ENCODE data around the gene HERC3. TPM values are rescaled to one million over a fixed set of nuclear protein-coding genes. Genes with fewer than 3 reads are reported as not detected.
A peak's percentile ranks its signal among the peaks of the same experiment; 100 is the strongest.

Gene HERC3
- total RNA-seq, 1 donor from 2014 or later, result 8.5 TPM

- no peak for TF ChIP-seq CTCF (IDR thresholded peaks at IDR 0.05; ENCODE audit: insufficient read depth, low read depth, low read length)
- no peak for TF ChIP-seq EZH2 (IDR thresholded peaks at IDR 0.05; ENCODE audit: insufficient read depth, low read length)
- peak overlapping the region; percentile 80 for H3K27ac ChIP-seq (ENCODE audit: low read depth, low read length)
- peak overlapping the region; percentile 42 for H3K9ac ChIP-seq (ENCODE audit: low read length)
- DNase-seq (ENCODE audit: low read depth), result peak; percentile 71
- H3K79me2 ChIP-seq (ENCODE audit: insufficient read depth, low read length), result no peaks in the 10 kb centered on the region
- no peaks in the 10 kb centered on the region for H3K27me3 ChIP-seq (ENCODE audit: insufficient read depth, low read length)
- H3K36me3 Mint-ChIP-seq (ENCODE audit: low read depth, unreplicated experiment), result peaks cover 2% of the 10 kb centered on the region
- FAIRE-seq, result no peak
- no peak overlapping the region for H3K27ac Mint-ChIP-seq (ENCODE audit: unreplicated experiment)
- H3K4me1 ChIP-seq (ENCODE audit: insufficient read depth, low read length), result peaks cover 13% of the 10 kb centered on the region
- H3K4me1 Mint-ChIP-seq (ENCODE audit: low read depth, unreplicated experiment), result peaks cover 6% of the 10 kb centered on the region
- H3K4me3 ChIP-seq (ENCODE audit: insufficient read depth, low read depth, low read length), result no peak overlapping the region
- peaks cover 2% of the 10 kb centered on the region for H3K9me3 Mint-ChIP-seq (ENCODE audit: unreplicated experiment)
- no peak overlapping the region for H2AFZ ChIP-seq (ENCODE audit: low read depth, low read length)
- H3K9me3 ChIP-seq (ENCODE audit: insufficient read depth, low read depth, low read length), result no peaks in the 10 kb centered on the region
- H3K4me2 ChIP-seq (ENCODE audit: low read length), result peak overlapping the region; percentile 5
- H4K20me1 ChIP-seq (ENCODE audit: insufficient read depth, low read length), result no peaks in the 10 kb centered on the region
- no peak overlapping the region for H3K4me3 Mint-ChIP-seq (ENCODE audit: unreplicated experiment)
- no peaks in the 10 kb centered on the region for H3K27me3 Mint-ChIP-seq (ENCODE audit: low read depth, unreplicated experiment)
- H3K36me3 ChIP-seq (ENCODE audit: insufficient read depth, low read length), result no peaks in the 10 kb centered on the region
Observed at GRCh38 chr4:88630756-88631155, 38.5 kb downstream of the HERC3 start.

GRCh38 chr4:88643932-88644331 is 51.7 kb downstream of the HERC3 start:
- DNase-seq (ENCODE audit: low read depth) (no peak), FAIRE-seq (no peak)
- no peaks in the 10 kb centered on the region for H3K4me1 ChIP-seq (ENCODE audit: insufficient read depth, low read length)
- H3K27ac ChIP-seq (ENCODE audit: low read depth, low read length), result no peak overlapping the region
- H3K4me1 Mint-ChIP-seq (ENCODE audit: low read depth, unreplicated experiment), result peaks cover 5% of the 10 kb centered on the region
- no peaks in the 10 kb centered on the region for H3K79me2 ChIP-seq (ENCODE audit: insufficient read depth, low read length)
- H3K9ac ChIP-seq (ENCODE audit: low read length), result no peak overlapping the region
- H2AFZ ChIP-seq (ENCODE audit: low read depth, low read length), result no peak overlapping the region
- H3K36me3 Mint-ChIP-seq (ENCODE audit: low read depth, unreplicated experiment), result no peaks in the 10 kb centered on the region
- no peaks in the 10 kb centered on the region for H4K20me1 ChIP-seq (ENCODE audit: insufficient read depth, low read length)
- no peak for TF ChIP-seq EZH2 (IDR thresholded peaks at IDR 0.05; ENCODE audit: insufficient read depth, low read length)
- TF ChIP-seq CTCF (IDR thresholded peaks at IDR 0.05; ENCODE audit: insufficient read depth, low read depth, low read length), result no peak
- H3K9me3 ChIP-seq (ENCODE audit: insufficient read depth, low read depth, low read length), result no peaks in the 10 kb centered on the region
- H3K4me3 Mint-ChIP-seq (ENCODE audit: unreplicated experiment), result no peak overlapping the region
- no peak overlapping the region for H3K4me3 ChIP-seq (ENCODE audit: insufficient read depth, low read depth, low read length)
- no peaks in the 10 kb centered on the region for H3K36me3 ChIP-seq (ENCODE audit: insufficient read depth, low read length)
- no peaks in the 10 kb centered on the region for H3K27me3 Mint-ChIP-seq (ENCODE audit: low read depth, unreplicated experiment)
- no peak overlapping the region for H3K4me2 ChIP-seq (ENCODE audit: low read length)
- H3K27me3 ChIP-seq (ENCODE audit: insufficient read depth, low read length), result no peaks in the 10 kb centered on the region
- H3K9me3 Mint-ChIP-seq (ENCODE audit: unreplicated experiment), result peaks cover 6% of the 10 kb centered on the region
- H3K27ac Mint-ChIP-seq (ENCODE audit: unreplicated experiment), result no peak overlapping the region

- DNase-seq (ENCODE audit: low read depth), result no peak
- Histone ChIP-seq H4K20me1 (ENCODE audit: insufficient read depth, low read length) (no peaks in the 10 kb centered on the region), H3K9ac (ENCODE audit: low read length) (no peak overlapping the region), H3K79me2 (ENCODE audit: insufficient read depth, low read length) (no peaks in the 10 kb centered on the region), H3K4me3 (ENCODE audit: insufficient read depth, low read depth, low read length) (no peak overlapping the region), H3K27ac (ENCODE audit: low read depth, low read length) (no peak overlapping the region), H3K36me3 (ENCODE audit: insufficient read depth, low read length) (no peaks in the 10 kb centered on the region), H3K4me2 (ENCODE audit: low read length) (no peak overlapping the region), H3K27me3 (ENCODE audit: insufficient read depth, low read length) (no peaks in the 10 kb centered on the region), H3K9me3 (ENCODE audit: insufficient read depth, low read depth, low read length) (no peaks in the 10 kb centered on the region), H2AFZ (ENCODE audit: low read depth, low read length) (no peak overlapping the region), H3K4me1 (ENCODE audit: insufficient read depth, low read length) (no peaks in the 10 kb centered on the region)
- Mint-ChIP-seq H3K36me3 (ENCODE audit: low read depth, unreplicated experiment) (no peaks in the 10 kb centered on the region), H3K27me3 (ENCODE audit: low read depth, unreplicated experiment) (no peaks in the 10 kb centered on the region), H3K9me3 (ENCODE audit: unreplicated experiment) (no peaks in the 10 kb centered on the region), H3K27ac (ENCODE audit: unreplicated experiment) (no peak overlapping the region), H3K4me3 (ENCODE audit: unreplicated experiment) (no peak overlapping the region), H3K4me1 (ENCODE audit: low read depth, unreplicated experiment) (peaks cover 5% of the 10 kb centered on the region)
- TF ChIP-seq CTCF (IDR thresholded peaks at IDR 0.05; ENCODE audit: insufficient read depth, low read depth, low read length) (no peak), EZH2 (IDR thresholded peaks at IDR 0.05; ENCODE audit: insufficient read depth, low read length) (no peak)
- no peak for FAIRE-seq
Observed at GRCh38 chr4:88645994-88646393, 53.7 kb downstream of the HERC3 start.
